Measurements from ENCODE around the gene FSTL3.

FSTL3 gene

GRCh38 chr19:711254-711653 lies 35.1 kb downstream of the FSTL3 start:
- no peak overlapping the region for H3K4me3 ChIP-seq (ENCODE audit: control insufficient read depth, low read depth, low read length)
- no peak for TF ChIP-seq CTCF (conservative IDR thresholded peaks at IDR 0.05; ENCODE audit: control insufficient read depth, insufficient read depth, low read depth, low read length)
- DNase-seq (ENCODE audit: low read depth): no peak

- no peak for TF ChIP-seq CTCF (conservative IDR thresholded peaks at IDR 0.05; ENCODE audit: control insufficient read depth, insufficient read depth, low read depth, low read length)
- no peak for DNase-seq (ENCODE audit: low read depth)
- no peak overlapping the region for H3K4me3 ChIP-seq (ENCODE audit: control insufficient read depth, low read depth, low read length)
Measured at GRCh38 chr19:715347-715746, 39.2 kb downstream of the FSTL3 start.

GRCh38 chr19:718251-718951 lies 42.2 kb downstream of the FSTL3 start:
- DNase-seq (ENCODE audit: low read depth): no peak
- no peak overlapping the region for H3K4me3 ChIP-seq (ENCODE audit: control insufficient read depth, low read depth, low read length)
- no peak for TF ChIP-seq CTCF (conservative IDR thresholded peaks at IDR 0.05; ENCODE audit: control insufficient read depth, insufficient read depth, low read depth, low read length)

- no peak for TF ChIP-seq CTCF (conservative IDR thresholded peaks at IDR 0.05; ENCODE audit: control insufficient read depth, insufficient read depth, low read depth, low read length)
- DNase-seq (ENCODE audit: low read depth): peak; percentile 37
- no peak overlapping the region for H3K4me3 ChIP-seq (ENCODE audit: control insufficient read depth, low read depth, low read length)
Measured at GRCh38 chr19:718991-719512, 42.9 kb downstream of the FSTL3 start.

GRCh38 chr19:719636-720344 lies 43.6 kb downstream of the FSTL3 start:
- no peak overlapping the region for H3K4me3 ChIP-seq (ENCODE audit: control insufficient read depth, low read depth, low read length)
- DNase-seq (ENCODE audit: low read depth): no peak
- no peak for TF ChIP-seq CTCF (conservative IDR thresholded peaks at IDR 0.05; ENCODE audit: control insufficient read depth, insufficient read depth, low read depth, low read length)

- no peak overlapping the region for H3K4me3 ChIP-seq (ENCODE audit: control insufficient read depth, low read depth, low read length)
- no peak for DNase-seq (ENCODE audit: low read depth)
- no peak for TF ChIP-seq CTCF (conservative IDR thresholded peaks at IDR 0.05; ENCODE audit: control insufficient read depth, insufficient read depth, low read depth, low read length)
Measured at GRCh38 chr19:720345-721160, 44.4 kb downstream of the FSTL3 start.
